Activated naive CD8-positive, alpha-beta T cell (primary cell): Measurements from ENCODE around the gene MSRB3.
"Not testable (repeated sequence)": the region's sequence is repeated elsewhere in the genome, so short reads cannot be mapped to it uniquely, and the experiment has no call there.

ENCODE experiments used
- H3K27ac Mint-ChIP-seq: one replicate; pipeline ENCODE4 v1.8.0; 2021; ENCODE audit warnings: mixed read lengths
- H3K27me3 Mint-ChIP-seq: one replicate; pipeline ENCODE4 v1.8.0; 2021; ENCODE audit warnings: mixed read lengths
- H3K36me3 Mint-ChIP-seq: one replicate; pipeline ENCODE4 v1.8.0; 2021; ENCODE audit warnings: mixed read lengths
- H3K4me1 Mint-ChIP-seq: one replicate; pipeline ENCODE4 v1.8.0; 2021; ENCODE audit warnings: low read depth, mixed read lengths
- H3K4me3 Mint-ChIP-seq: one replicate; pipeline ENCODE4 v1.8.0; 2021; ENCODE audit warnings: mild to moderate bottlenecking, mixed read lengths
- H3K9me3 Mint-ChIP-seq: one replicate; pipeline ENCODE4 v1.8.0; 2021; ENCODE audit warnings: low read depth, mixed read lengths

The MSRB3 gene

DNA sequence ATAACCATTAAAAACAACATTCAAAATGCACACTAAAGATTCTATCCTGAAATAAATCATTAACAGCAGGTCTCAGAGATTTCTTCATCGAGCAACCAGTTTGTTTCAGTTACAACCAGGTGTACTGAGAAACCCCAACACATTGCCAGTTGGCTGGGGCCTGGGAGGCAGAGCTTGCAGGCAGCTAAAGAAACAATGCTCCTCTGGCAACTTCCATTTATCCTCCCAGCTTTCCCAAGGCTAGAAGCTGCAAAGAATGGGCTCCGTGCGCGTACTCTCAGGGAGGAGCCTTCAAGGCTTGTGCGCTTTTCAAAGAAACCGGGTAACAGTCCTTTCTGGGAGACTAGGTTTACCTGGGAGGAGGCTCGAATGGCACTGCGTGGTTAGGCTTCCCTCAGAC is 181.6 kb downstream of the MSRB3 start:
- Mint-ChIP-seq H3K4me1 (no peaks in the 10 kb centered on the region), H3K9me3 (no peaks in the 10 kb centered on the region), H3K27ac (no peak overlapping the region), H3K4me3 (no peak overlapping the region), H3K36me3 (no peaks in the 10 kb centered on the region), H3K27me3 (peaks cover 1% of the 10 kb centered on the region)

DNA sequence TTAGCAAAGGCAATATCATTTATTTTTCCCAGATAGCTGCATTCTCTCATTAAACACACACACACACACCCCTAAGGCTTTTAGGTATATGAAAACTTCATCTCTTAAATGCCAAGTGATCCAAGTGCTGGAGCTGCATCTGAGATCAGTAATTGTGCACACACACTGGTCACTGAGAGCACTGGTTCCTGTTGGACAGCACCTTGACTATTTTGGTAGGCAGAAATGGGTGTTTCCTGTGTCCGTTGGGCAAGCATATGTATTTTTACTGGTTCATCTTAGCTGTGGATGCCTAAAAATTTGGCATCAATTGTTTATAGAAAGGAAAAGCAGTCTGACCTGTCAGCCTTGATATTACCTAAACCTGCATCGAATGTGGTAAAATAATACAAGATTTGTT is 182.5 kb downstream of the MSRB3 start:
- H3K4me3 Mint-ChIP-seq, result no peak overlapping the region
- no peaks in the 10 kb centered on the region for H3K4me1 Mint-ChIP-seq
- no peak overlapping the region for H3K27ac Mint-ChIP-seq
- no peaks in the 10 kb centered on the region for H3K36me3 Mint-ChIP-seq
- peaks cover 1% of the 10 kb centered on the region for H3K27me3 Mint-ChIP-seq
- H3K9me3 Mint-ChIP-seq, result no peaks in the 10 kb centered on the region

DNA sequence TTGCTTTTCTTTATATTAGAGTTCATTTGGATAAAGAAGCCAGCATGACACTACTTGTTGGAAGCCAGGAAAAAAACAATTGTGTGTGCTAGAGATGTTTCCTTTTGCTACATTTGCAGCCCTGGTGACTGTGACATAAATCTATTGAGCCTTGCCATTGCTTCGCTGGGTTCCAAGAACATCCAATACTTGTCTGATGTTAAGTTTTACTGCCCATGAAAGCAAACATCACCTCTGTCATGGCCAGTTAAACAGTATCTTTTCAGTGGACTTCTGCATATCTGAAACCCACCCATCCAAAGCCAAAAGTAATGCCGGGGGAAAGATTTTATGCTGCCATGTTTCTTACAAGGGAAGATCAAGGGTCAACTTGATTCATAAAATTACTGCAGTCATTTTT is 184.0 kb downstream of the MSRB3 start:
- H3K4me1 Mint-ChIP-seq, result no peaks in the 10 kb centered on the region
- H3K9me3 Mint-ChIP-seq, result no peaks in the 10 kb centered on the region
- no peaks in the 10 kb centered on the region for H3K36me3 Mint-ChIP-seq
- H3K4me3 Mint-ChIP-seq, result no peak overlapping the region
- no peak overlapping the region for H3K27ac Mint-ChIP-seq
- peaks cover 1% of the 10 kb centered on the region for H3K27me3 Mint-ChIP-seq

DNA sequence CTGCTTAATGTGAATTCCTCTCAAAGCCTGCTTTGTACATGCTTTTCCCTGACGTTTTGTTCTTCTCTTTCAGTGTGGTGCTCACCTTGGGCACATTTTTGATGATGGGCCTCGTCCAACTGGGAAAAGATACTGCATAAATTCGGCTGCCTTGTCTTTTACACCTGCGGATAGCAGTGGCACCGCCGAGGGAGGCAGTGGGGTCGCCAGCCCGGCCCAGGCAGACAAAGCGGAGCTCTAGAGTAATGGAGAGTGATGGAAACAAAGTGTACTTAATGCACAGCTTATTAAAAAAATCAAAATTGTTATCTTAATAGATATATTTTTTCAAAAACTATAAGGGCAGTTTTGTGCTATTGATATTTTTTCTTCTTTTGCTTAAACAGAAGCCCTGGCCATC is 184.6 kb downstream of the MSRB3 start:
- Mint-ChIP-seq H3K36me3 (no peaks in the 10 kb centered on the region), H3K27ac (no peak overlapping the region), H3K27me3 (peaks cover 1% of the 10 kb centered on the region), H3K4me3 (no peak overlapping the region), H3K4me1 (no peaks in the 10 kb centered on the region), H3K9me3 (no peaks in the 10 kb centered on the region)

DNA sequence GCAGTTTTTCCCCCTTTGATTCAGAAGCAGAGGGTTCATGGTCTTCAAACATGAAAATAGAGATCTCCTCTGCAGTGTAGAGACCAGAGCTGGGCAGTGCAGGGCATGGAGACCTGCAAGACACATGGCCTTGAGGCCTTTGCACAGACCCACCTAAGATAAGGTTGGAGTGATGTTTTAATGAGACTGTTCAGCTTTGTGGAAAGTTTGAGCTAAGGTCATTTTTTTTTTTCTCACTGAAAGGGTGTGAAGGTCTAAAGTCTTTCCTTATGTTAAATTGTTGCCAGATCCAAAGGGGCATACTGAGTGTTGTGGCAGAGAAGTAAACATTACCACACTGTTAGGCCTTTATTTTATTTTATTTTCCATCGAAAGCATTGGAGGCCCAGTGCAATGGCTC is 185.1 kb downstream of the MSRB3 start:
- Mint-ChIP-seq H3K9me3 (no peaks in the 10 kb centered on the region), H3K36me3 (no peaks in the 10 kb centered on the region), H3K27me3 (peaks cover 1% of the 10 kb centered on the region), H3K4me3 (no peak overlapping the region), H3K27ac (no peak overlapping the region), H3K4me1 (no peaks in the 10 kb centered on the region)

DNA sequence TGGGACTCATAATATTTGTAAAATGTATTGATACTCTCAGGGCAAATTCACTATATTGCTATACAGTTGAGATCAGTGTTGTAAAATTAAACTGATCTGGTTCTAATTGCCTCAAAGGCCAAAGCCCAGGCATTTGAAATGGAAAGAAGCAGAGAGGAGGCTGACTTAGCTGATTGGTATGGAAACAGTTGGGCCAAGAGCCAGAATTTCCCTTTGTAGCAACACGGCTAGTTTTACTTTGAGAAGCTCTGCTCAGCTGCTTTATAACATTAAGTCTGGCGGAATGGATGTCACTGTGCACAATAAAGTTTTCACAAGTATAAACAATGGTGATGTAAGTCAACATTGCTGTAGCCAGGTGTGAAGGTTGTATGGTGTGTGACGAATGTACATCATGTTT is 186.4 kb downstream of the MSRB3 start:
- Mint-ChIP-seq H3K27me3 (peaks cover 1% of the 10 kb centered on the region), H3K9me3 (no peaks in the 10 kb centered on the region), H3K4me3 (no peak overlapping the region), H3K27ac (no peak overlapping the region), H3K4me1 (no peaks in the 10 kb centered on the region), H3K36me3 (no peaks in the 10 kb centered on the region)

DNA sequence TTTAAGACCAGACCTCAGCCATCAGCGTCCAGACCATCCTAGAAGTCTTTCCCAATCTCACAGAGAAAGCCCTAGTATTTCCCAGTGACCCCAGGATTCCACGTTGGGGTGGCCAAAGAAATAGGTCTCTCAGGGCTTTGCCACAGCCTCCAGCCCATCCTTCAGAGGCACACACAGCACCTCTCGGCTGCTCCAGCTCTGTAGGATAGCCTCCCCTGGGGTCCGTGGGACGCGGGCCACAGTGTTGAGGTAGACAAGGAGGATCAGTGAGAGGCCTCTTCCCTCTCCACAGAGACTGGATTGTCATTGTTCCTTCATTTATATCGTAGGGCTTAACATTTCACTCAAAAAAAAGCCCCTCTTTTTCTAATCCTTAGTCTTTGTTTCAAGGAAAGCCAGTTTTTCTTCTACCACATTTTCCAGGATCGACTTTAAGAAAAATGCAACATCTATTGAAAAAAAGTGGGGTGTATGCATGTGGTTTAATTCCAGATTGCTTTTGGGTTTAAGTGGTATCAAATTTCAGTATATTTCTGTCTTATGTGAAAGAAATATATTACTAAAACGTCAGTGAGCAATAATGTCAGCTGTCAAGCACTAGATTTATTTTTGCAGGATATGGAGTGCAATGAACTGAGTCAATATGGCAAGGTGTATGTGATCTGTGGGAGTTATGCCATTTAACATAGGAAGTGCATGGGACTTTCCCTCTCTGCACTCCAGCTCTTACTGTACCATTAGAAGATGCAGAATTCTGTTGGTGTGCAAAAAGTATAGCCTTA is 187.5 kb downstream of the MSRB3 start:
- Mint-ChIP-seq H3K4me1 (no peaks in the 10 kb centered on the region), H3K27me3 (peaks cover 1% of the 10 kb centered on the region), H3K4me3 (no peak overlapping the region), H3K36me3 (no peaks in the 10 kb centered on the region), H3K9me3 (no peaks in the 10 kb centered on the region), H3K27ac (no peak overlapping the region)

DNA sequence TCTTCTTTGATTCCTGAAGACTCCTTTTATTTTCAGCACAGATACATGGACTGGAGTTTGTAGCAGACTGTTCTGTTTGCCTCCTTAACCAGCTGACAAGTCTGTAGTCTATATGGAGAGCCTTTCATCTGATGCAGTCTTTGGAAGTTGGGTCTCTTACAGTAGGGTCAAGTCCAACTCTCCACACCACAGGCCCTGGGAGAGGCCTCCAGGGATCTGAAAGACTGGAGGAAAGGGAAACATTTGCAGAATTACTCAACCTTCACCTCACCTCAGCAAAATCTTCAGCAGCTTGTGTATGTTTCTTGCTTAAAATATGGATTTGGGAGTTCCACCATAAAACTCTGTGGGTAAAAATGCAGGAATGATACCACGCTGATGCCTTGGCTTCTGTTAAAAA is 188.4 kb downstream of the MSRB3 start:
- Mint-ChIP-seq H3K4me3 (no peak overlapping the region), H3K27me3 (peaks cover 2% of the 10 kb centered on the region), H3K36me3 (no peaks in the 10 kb centered on the region), H3K9me3 (no peaks in the 10 kb centered on the region), H3K4me1 (no peaks in the 10 kb centered on the region), H3K27ac (no peak overlapping the region)

DNA sequence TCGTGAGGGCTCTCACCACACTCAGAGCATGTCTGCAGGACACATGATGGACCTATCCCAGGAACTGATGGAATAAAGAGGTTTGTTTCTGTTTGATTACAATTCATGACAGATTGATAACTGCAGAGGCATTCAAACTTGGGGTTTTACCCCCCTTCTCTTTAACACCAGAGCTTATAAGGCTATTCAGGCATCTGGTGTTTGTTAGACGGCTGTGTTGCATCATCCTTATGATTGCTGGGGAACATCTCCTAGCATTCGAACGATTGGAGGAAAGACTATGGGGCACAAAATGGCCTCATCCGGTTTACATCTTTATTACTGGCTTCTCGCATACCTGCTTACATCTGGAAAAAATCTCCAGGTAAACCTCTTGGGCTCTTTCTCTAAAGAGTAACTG is 191.8 kb downstream of the MSRB3 start:
- Mint-ChIP-seq H3K4me1 (no peaks in the 10 kb centered on the region), H3K36me3 (no peaks in the 10 kb centered on the region), H3K9me3 (no peaks in the 10 kb centered on the region), H3K27ac (no peak overlapping the region), H3K27me3 (peaks cover 5% of the 10 kb centered on the region), H3K4me3 (no peak overlapping the region)

DNA sequence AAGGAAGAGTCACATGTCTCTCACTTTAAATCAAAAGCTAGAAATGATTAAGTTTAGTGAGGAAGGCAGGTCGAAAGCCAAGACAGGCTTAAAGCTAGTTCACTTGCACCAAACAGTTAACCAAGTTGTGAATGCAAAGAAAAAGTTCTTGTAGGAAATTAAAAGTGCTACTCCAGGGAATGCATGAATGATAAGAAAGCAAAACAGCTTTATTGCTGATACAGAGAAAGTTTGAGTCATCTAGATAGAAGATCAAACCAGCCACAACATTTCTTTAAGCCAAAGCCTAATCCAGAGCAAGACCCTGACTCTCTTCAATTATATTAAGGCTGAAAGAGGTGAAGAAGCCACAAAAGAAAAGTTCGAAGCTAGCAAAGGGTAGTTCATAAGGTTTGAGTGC is 193.6 kb downstream of the MSRB3 start:
- no peak overlapping the region for H3K27ac Mint-ChIP-seq
- no peaks in the 10 kb centered on the region for H3K36me3 Mint-ChIP-seq
- no peaks in the 10 kb centered on the region for H3K4me1 Mint-ChIP-seq
- H3K27me3 Mint-ChIP-seq, result peaks cover 5% of the 10 kb centered on the region
- no peak overlapping the region for H3K4me3 Mint-ChIP-seq
- no peaks in the 10 kb centered on the region for H3K9me3 Mint-ChIP-seq

DNA sequence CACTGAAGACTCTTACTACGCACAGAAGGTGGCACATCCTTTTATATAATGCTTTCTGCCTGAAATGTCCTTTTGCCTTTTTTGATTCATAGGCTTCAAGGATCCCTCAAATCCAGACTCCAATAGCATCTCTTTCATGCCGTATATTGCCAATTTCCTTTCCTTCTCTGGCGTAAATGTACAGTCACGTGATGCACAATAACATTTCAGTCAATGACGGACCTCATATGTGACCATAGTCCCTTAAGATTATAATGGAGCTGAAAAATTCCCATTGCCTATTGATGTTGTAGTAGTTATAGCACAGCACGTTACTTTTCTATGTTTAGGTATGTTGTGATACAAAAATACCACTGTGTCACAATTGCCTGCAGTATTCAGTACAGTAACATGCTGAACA is 196.3 kb downstream of the MSRB3 start:
- H3K27ac Mint-ChIP-seq, result no peak overlapping the region
- H3K9me3 Mint-ChIP-seq, result no peaks in the 10 kb centered on the region
- no peaks in the 10 kb centered on the region for H3K4me1 Mint-ChIP-seq
- no peaks in the 10 kb centered on the region for H3K36me3 Mint-ChIP-seq
- no peak overlapping the region for H3K4me3 Mint-ChIP-seq
- peaks cover 5% of the 10 kb centered on the region for H3K27me3 Mint-ChIP-seq

DNA sequence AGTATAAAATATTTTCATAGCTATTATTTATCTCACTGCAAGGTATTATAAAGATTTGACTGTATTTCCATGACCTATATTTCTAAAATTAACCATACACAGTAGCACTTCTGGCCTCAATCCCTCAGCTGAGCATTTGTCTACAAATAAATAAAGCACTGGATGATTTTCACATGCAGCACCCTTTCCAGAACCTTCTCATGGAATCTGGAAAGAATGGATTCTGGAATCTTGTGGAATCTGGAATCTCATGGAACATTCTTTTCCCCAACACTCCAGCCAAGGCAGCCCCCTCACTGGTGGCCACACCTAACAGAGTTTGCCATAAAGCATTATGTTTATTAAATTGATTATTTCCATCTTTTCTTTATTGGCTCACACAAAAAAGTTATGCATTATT is 199.2 kb downstream of the MSRB3 start:
- H3K36me3 Mint-ChIP-seq, result no peaks in the 10 kb centered on the region
- H3K4me3 Mint-ChIP-seq, result no peak overlapping the region
- no peaks in the 10 kb centered on the region for H3K4me1 Mint-ChIP-seq
- H3K27me3 Mint-ChIP-seq, result peaks cover 3% of the 10 kb centered on the region
- H3K27ac Mint-ChIP-seq, result no peak overlapping the region
- H3K9me3 Mint-ChIP-seq, result peaks cover 3% of the 10 kb centered on the region

DNA sequence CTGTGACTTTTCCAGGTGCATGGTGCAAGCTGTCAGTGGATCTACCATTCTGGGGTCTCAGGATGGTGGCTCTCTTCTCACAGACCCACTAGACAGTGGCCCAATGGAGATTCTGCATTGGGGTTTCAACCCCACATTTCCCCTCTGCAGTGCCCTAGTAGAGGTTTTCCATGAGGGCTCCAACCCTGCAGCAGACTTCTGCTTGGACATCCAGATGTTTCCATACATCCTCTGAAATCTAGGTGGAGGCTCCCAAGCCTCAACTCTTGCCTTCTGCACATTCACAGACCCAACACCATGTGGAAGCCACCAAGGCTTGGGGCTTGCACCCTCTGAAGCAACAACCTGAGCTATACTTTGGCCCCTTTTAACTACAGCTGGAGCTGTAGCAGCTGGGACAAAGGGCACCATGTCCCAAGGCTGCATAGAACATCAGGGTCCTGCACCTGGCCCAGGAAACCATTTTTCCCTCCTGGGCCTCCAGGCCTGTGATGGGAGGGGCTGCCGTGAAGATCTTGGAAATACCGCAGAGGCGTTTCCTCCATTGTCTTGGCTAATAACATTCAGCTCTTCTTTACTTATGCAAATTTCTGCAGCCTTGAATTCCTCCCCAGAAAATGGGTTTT is 205.5 kb downstream of the MSRB3 start:
- H3K27me3 Mint-ChIP-seq, H3K9me3 Mint-ChIP-seq, H3K4me3 Mint-ChIP-seq: not testable (repeated sequence)

DNA sequence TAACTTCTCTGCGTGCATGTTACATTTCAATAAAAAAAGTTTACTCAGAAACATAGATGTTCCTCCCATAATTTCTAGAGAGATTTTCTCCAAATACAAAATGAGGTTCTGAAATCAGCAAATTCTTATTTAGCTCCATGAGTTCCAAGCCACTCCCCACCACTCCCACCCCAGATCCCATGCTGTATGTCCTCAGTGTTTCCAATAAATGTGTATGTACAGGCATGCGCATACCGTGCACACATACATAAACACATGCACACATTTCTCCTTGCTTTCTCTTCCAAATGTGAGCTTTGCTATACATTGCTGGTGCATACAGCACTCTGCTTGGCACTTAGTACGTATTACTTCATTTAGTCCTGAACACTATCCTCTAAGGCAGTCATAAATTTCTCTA is 209.7 kb downstream of the MSRB3 start:
- Mint-ChIP-seq H3K27me3 (peaks cover 5% of the 10 kb centered on the region), H3K27ac (no peak overlapping the region), H3K9me3 (peaks cover 11% of the 10 kb centered on the region)

More for the DNA sequence above, 205.5 kb downstream of the MSRB3 start:
- not testable (repeated sequence) for H3K36me3 Mint-ChIP-seq, H3K27ac Mint-ChIP-seq, H3K4me1 Mint-ChIP-seq

DNA sequence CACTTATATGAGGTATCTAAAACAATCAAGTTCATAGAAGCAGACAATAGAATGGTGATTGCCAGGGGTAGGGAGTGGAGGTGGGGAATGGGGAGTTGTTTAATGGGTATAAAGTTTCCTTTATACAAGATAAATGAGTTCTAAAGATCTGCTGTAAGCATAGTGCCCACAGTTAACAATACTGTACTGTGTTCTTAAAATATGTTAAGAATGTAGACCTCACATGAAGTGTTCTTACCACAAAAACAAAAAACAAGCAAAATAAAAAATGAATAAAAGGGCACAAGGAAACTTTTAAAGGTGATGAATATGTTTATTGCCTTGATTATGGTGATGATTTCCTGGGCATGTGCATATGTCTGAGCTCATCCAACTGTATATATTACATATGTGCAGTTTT is 211.8 kb downstream of the MSRB3 start:
- Mint-ChIP-seq H3K36me3 (no peaks in the 10 kb centered on the region), H3K4me1 (peaks cover 7% of the 10 kb centered on the region), H3K27ac (no peak overlapping the region), H3K27me3 (peaks cover 5% of the 10 kb centered on the region), H3K9me3 (peaks cover 7% of the 10 kb centered on the region), H3K4me3 (no peak overlapping the region)

More for the DNA sequence above, 209.7 kb downstream of the MSRB3 start:
- Mint-ChIP-seq H3K36me3 (peaks cover 3% of the 10 kb centered on the region), H3K4me1 (peaks cover 6% of the 10 kb centered on the region), H3K4me3 (no peak overlapping the region)
